WERI-Rb-1 (cell line): ENCODE data around the gene LONP2.

ENCODE experiments used
- DNase-seq: peaks from one replicate; pipeline ENCODE4 v3.0.0-alpha.2; 2020
- H3K27ac ChIP-seq: fragments of 250-450 bp; sonication (Bioruptor Pico); 2 replicates; pipeline ENCODE4 v1.5.1; 2020; ENCODE audit warnings: mild to moderate bottlenecking, moderate library complexity
- H3K27me3 ChIP-seq: fragments of 250-450 bp; sonication (Bioruptor Pico); 2 replicates; pipeline ENCODE4 v1.5.1; 2021; ENCODE audit warnings: mild to moderate bottlenecking, low read depth, moderate library complexity; ENCODE audit not compliant: insufficient read depth, severe bottlenecking
- H3K36me3 ChIP-seq: fragments of 250-450 bp; sonication (Bioruptor Pico); 2 replicates; pipeline ENCODE4 v1.5.1; 2020; ENCODE audit warnings: mild to moderate bottlenecking, moderate library complexity
- H3K4me3 ChIP-seq: 2 replicates; pipeline ENCODE4 v1.5.1; 2011; ENCODE audit warnings: low read depth, mild to moderate bottlenecking, control low read depth, low read length
- H3K9me3 ChIP-seq: fragments of 250-450 bp; sonication (Bioruptor Pico); 2 replicates; pipeline ENCODE4 v1.5.1; 2021; ENCODE audit warnings: mild to moderate bottlenecking, moderate library complexity; ENCODE audit not compliant: severe bottlenecking
- CTCF ChIP-seq: IDR thresholded peaks from 2 replicates; pipeline ENCODE4 v1.5.1; 2011; ENCODE audit warnings: low read depth, mild to moderate bottlenecking, control low read depth, inconsistent platforms, low read length

The LONP2 gene

GRCh38 chr16:48231727-48232492, 12.2 kb upstream of the LONP2 start:
- Histone ChIP-seq H3K36me3 (no peaks in the 10 kb centered on the region), H3K4me3 (no peak overlapping the region), H3K27ac (no peak overlapping the region), H3K9me3 (no peaks in the 10 kb centered on the region), H3K27me3 (no peaks in the 10 kb centered on the region)
- DNase-seq = peak; percentile 59
- TF ChIP-seq CTCF = peak; percentile 83

GRCh38 chr16:48232493-48233040, 11.5 kb upstream of the LONP2 start:
- no peak for TF ChIP-seq CTCF
- DNase-seq = no peak

GRCh38 chr16:48234630-48235029, 9.5 kb upstream of the LONP2 start:
- DNase-seq = no peak
- no peaks in the 10 kb centered on the region for H3K9me3 ChIP-seq
- TF ChIP-seq CTCF = no peak
- H3K27me3 ChIP-seq = no peaks in the 10 kb centered on the region
- no peak overlapping the region for H3K27ac ChIP-seq
- no peak overlapping the region for H3K4me3 ChIP-seq
- H3K36me3 ChIP-seq = no peaks in the 10 kb centered on the region

More at GRCh38 chr16:48232493-48233040, 11.5 kb upstream of the LONP2 start:
- H3K9me3 ChIP-seq = no peaks in the 10 kb centered on the region
- H3K4me3 ChIP-seq = no peak overlapping the region
- no peaks in the 10 kb centered on the region for H3K36me3 ChIP-seq
- no peak overlapping the region for H3K27ac ChIP-seq
- H3K27me3 ChIP-seq = no peaks in the 10 kb centered on the region

- no peaks in the 10 kb centered on the region for H3K36me3 ChIP-seq
- no peak overlapping the region for H3K4me3 ChIP-seq
- H3K27me3 ChIP-seq = no peaks in the 10 kb centered on the region
- no peaks in the 10 kb centered on the region for H3K9me3 ChIP-seq
- no peak for TF ChIP-seq CTCF
- DNase-seq = no peak
- no peak overlapping the region for H3K27ac ChIP-seq
Observed at GRCh38 chr16:48235058-48235555, 9.0 kb upstream of the LONP2 start.

GRCh38 chr16:48235556-48236136, 8.5 kb upstream of the LONP2 start:
- no peak overlapping the region for H3K4me3 ChIP-seq
- no peaks in the 10 kb centered on the region for H3K9me3 ChIP-seq
- no peak for TF ChIP-seq CTCF
- no peaks in the 10 kb centered on the region for H3K27me3 ChIP-seq
- H3K36me3 ChIP-seq = no peaks in the 10 kb centered on the region
- no peak overlapping the region for H3K27ac ChIP-seq
- DNase-seq = no peak
